IMR-90 (cell line): ENCODE data around the gene PERM1.

Source experiments
- CEBPB ChIP-seq: IDR thresholded peaks from 2 replicates; pipeline ENCODE4 v1.6.1; 2012; ENCODE audit warnings: low read depth, low read length, improper control_type of control experiment
- CTCF ChIP-seq: conservative IDR thresholded peaks from 2 replicates; pipeline ENCODE4 v1.5.1; 2012; ENCODE audit warnings: mild to moderate bottlenecking, low read depth, low read length, improper control_type of control experiment
- ELK1 ChIP-seq: fragments of 150-350 bp; IDR thresholded peaks from 2 replicates; pipeline ENCODE4 v1.6.1; 2016; ENCODE audit warnings: low read depth, mild to moderate bottlenecking, low read length, moderate library complexity, borderline replicate concordance
- POLR2A ChIP-seq: IDR thresholded peaks from 2 replicates; pipeline ENCODE4 v1.6.1; 2012; ENCODE audit warnings: mild to moderate bottlenecking, low read depth, low read length
- RFX5 ChIP-seq: IDR thresholded peaks from 2 replicates; pipeline ENCODE4 v1.8.0; 2012; ENCODE audit warnings: low read depth, mild to moderate bottlenecking, low read length, moderate library complexity
- USF2 ChIP-seq: fragments of 150-350 bp; IDR thresholded peaks from 2 replicates; pipeline ENCODE4 v1.6.1; 2017; ENCODE audit warnings: mild to moderate bottlenecking, antibody characterized with exemption, low read length, low read depth

GRCh38 chr1:938711-939489 lies 43.0 kb downstream of the PERM1 start:
- TF ChIP-seq POLR2A, result no peak
- TF ChIP-seq CEBPB, result no peak
- TF ChIP-seq CTCF, result no peak
- no peak for TF ChIP-seq RFX5
- no peak for TF ChIP-seq USF2
- TF ChIP-seq ELK1, result no peak
